Stimulated activated CD4-positive, alpha-beta T cell treated with anti-CD3 and anti-CD28 coated beads, TNF-alpha, amount 100 ng/mL, for 48 hours (primary cell): Measurements from ENCODE around the gene CFAP157.

ENCODE experiments used
- DNase-seq, 3 donors: peaks; one replicate each; pipeline ENCODE4 v3.0.0-alpha.2; 2020; ENCODE audit warnings: low read depth in 3 of 3

The CFAP157 gene

GRCh38 chr9:127706836-127707241 is at the start of gene CFAP157:
CFAP157 (plus strand) TSS chr9:127706988; CDS start chr9:127707032, 44 bp downstream.
- no peak for DNase-seq

GRCh38 chr9:127658428-127658827 is 48.4 kb upstream of the CFAP157 start:
- DNase-seq: no peak

GRCh38 chr9:127660886-127661741 is 45.7 kb upstream of the CFAP157 start:
- DNase-seq: no peak

GRCh38 chr9:127662617-127663016 is 44.2 kb upstream of the CFAP157 start:
- no peak for DNase-seq

- no peak for DNase-seq
Observed at GRCh38 chr9:127664324-127664677, 42.5 kb upstream of the CFAP157 start.

GRCh38 chr9:127664678-127665507 is 41.9 kb upstream of the CFAP157 start:
- no peak for DNase-seq

GRCh38 chr9:127667127-127667844 is 39.5 kb upstream of the CFAP157 start:
- no peak for DNase-seq

- DNase-seq: no peak
Observed at GRCh38 chr9:127667906-127668305, 38.9 kb upstream of the CFAP157 start.

- DNase-seq: no peak
Observed at GRCh38 chr9:127673234-127673633, 33.6 kb upstream of the CFAP157 start.

- no peak for DNase-seq
Observed at GRCh38 chr9:127676638-127677037, 30.1 kb upstream of the CFAP157 start.

GRCh38 chr9:127679506-127679905 is 27.3 kb upstream of the CFAP157 start:
- DNase-seq: no peak

GRCh38 chr9:127680226-127680625 is 26.6 kb upstream of the CFAP157 start:
- DNase-seq: no peak

- no peak for DNase-seq
Observed at GRCh38 chr9:127680846-127681245, 25.9 kb upstream of the CFAP157 start.

- no peak for DNase-seq
Observed at GRCh38 chr9:127682351-127683136, 24.2 kb upstream of the CFAP157 start.

GRCh38 chr9:127683723-127684122 is 23.1 kb upstream of the CFAP157 start:
- DNase-seq: no peak

GRCh38 chr9:127684576-127684975 is 22.2 kb upstream of the CFAP157 start:
- no peak for DNase-seq

- no peak for DNase-seq
Observed at GRCh38 chr9:127686461-127687393, 20.1 kb upstream of the CFAP157 start.

GRCh38 chr9:127689329-127690000 is 17.3 kb upstream of the CFAP157 start:
- no peak for DNase-seq

GRCh38 chr9:127690735-127691134 is 16.1 kb upstream of the CFAP157 start:
- no peak for DNase-seq

- no peak for DNase-seq
Observed at GRCh38 chr9:127692071-127692470, 14.7 kb upstream of the CFAP157 start.
